ENCODE measurements around the gene CDT1.

CDT1 gene

GRCh38 chr16:88840600-88841215, 37.1 kb downstream of the CDT1 start:
- Histone ChIP-seq H3K4me1 (ENCODE audit: control insufficient read depth in 2 of 2, insufficient read depth in 1 of 2, low read depth in 1 of 2, low read length in 2 of 2) (no peaks in the 10 kb centered on the region), H2BK15ac (ENCODE audit: low read length) (no peak overlapping the region), H3K18ac (ENCODE audit: low read length) (no peak overlapping the region), H3K9ac (ENCODE audit: low read depth, low read length, poor library complexity) (no peak overlapping the region), H3K14ac (ENCODE audit: low read length) (no peak overlapping the region), H2BK5ac (ENCODE audit: low read length) (no peak overlapping the region), H2AFZ (ENCODE audit: low read length) (no peak overlapping the region), H3K27ac (replicated peaks; ENCODE audit: low read length) (no peak overlapping the region), H2AK5ac (ENCODE audit: low read depth, low read length) (no peak overlapping the region), H4K91ac (ENCODE audit: low read depth, low read length, poor library complexity) (no peak overlapping the region), H3K23ac (ENCODE audit: low read depth, low read length, poor library complexity) (no peak overlapping the region), H3K36me3 (replicated peaks in 1 of 2; ENCODE audit: control insufficient read depth in 2 of 2, insufficient read depth in 2 of 2, low read length in 2 of 2) (peaks cover 0 to 2% of the 10 kb centered on the region in 2 donors), H3K27me3 (ENCODE audit: control insufficient read depth in 3 of 3, insufficient read depth in 3 of 3, low read depth in 1 of 3, low read length in 3 of 3) (no peaks in the 10 kb centered on the region), H4K8ac (ENCODE audit: low read depth, low read length) (no peak overlapping the region), H3K9me3 (replicated peaks in 1 of 2; ENCODE audit: control insufficient read depth in 2 of 2, insufficient read depth in 1 of 2, low read depth in 1 of 2, low read length in 2 of 2) (no peaks in the 10 kb centered on the region), H2BK120ac (ENCODE audit: low read depth, low read length) (no peak overlapping the region), H3K4me2 (ENCODE audit: insufficient read depth, low read length, poor library complexity, severe bottlenecking) (no peak overlapping the region), H2BK12ac (ENCODE audit: low read length) (no peak overlapping the region), H3K79me1 (ENCODE audit: low read depth, low read length) (peaks cover 9% of the 10 kb centered on the region), H3K4me3 (ENCODE audit: low read length in 2 of 2) (no peak overlapping the region), H3K4ac (ENCODE audit: low read length) (no peak overlapping the region)
- DNase-seq (ENCODE audit: low spot score), result no peak
- WGBS, 2 donors (ENCODE audit: extremely low coverage in 2 of 2, insufficient read length in 2 of 2, insufficient replicate concordance in 1 of 2), result no CpG with 5 or more reads among the region's 30 CpGs

GRCh38 chr16:88841521-88842307, 38.1 kb downstream of the CDT1 start:
- H3K23ac ChIP-seq (ENCODE audit: low read depth, low read length, poor library complexity), result no peak overlapping the region
- H4K91ac ChIP-seq (ENCODE audit: low read depth, low read length, poor library complexity), result no peak overlapping the region
- no peak overlapping the region for H3K9ac ChIP-seq (ENCODE audit: low read depth, low read length, poor library complexity)
- no peak overlapping the region for H2AFZ ChIP-seq (ENCODE audit: low read length)
- H2BK5ac ChIP-seq (ENCODE audit: low read length), result peak overlapping the region; percentile 13
- WGBS, 2 donors (ENCODE audit: extremely low coverage in 2 of 2, insufficient read length in 2 of 2, insufficient replicate concordance in 1 of 2), result no CpG with 5 or more reads among the region's 40 CpGs
- H3K14ac ChIP-seq (ENCODE audit: low read length), result peak overlapping the region; percentile 47
- no peak overlapping the region for H2BK12ac ChIP-seq (ENCODE audit: low read length)
- H3K9me3 ChIP-seq (replicated peaks in 1 of 2; ENCODE audit: control insufficient read depth in 2 of 2, insufficient read depth in 1 of 2, low read depth in 1 of 2, low read length in 2 of 2), result no peaks in the 10 kb centered on the region
- no peak overlapping the region for H2BK15ac ChIP-seq (ENCODE audit: low read length)
- no peak overlapping the region for H4K8ac ChIP-seq (ENCODE audit: low read depth, low read length)
- H3K4me2 ChIP-seq (ENCODE audit: insufficient read depth, low read length, poor library complexity, severe bottlenecking), result no peak overlapping the region
- no peak overlapping the region for H2AK5ac ChIP-seq (ENCODE audit: low read depth, low read length)
- H3K4me1 ChIP-seq (ENCODE audit: control insufficient read depth in 2 of 2, insufficient read depth in 1 of 2, low read depth in 1 of 2, low read length in 2 of 2), result no peaks in the 10 kb centered on the region
- H3K27me3 ChIP-seq (ENCODE audit: control insufficient read depth in 3 of 3, insufficient read depth in 3 of 3, low read depth in 1 of 3, low read length in 3 of 3), result no peaks in the 10 kb centered on the region
- H2BK120ac ChIP-seq (ENCODE audit: low read depth, low read length), result no peak overlapping the region
- no peak overlapping the region for H3K18ac ChIP-seq (ENCODE audit: low read length)
- DNase-seq (ENCODE audit: low spot score), result no peak
- no peak overlapping the region for H3K27ac ChIP-seq (replicated peaks; ENCODE audit: low read length)
- H3K36me3 ChIP-seq (replicated peaks in 1 of 2; ENCODE audit: control insufficient read depth in 2 of 2, insufficient read depth in 2 of 2, low read length in 2 of 2), result peaks cover 0 to 2% of the 10 kb centered on the region in 2 donors
- no peak overlapping the region for H3K4me3 ChIP-seq (ENCODE audit: low read length in 2 of 2)
- H3K79me1 ChIP-seq (ENCODE audit: low read depth, low read length), result peaks cover 8% of the 10 kb centered on the region
- H3K4ac ChIP-seq (ENCODE audit: low read length), result no peak overlapping the region

DNA sequence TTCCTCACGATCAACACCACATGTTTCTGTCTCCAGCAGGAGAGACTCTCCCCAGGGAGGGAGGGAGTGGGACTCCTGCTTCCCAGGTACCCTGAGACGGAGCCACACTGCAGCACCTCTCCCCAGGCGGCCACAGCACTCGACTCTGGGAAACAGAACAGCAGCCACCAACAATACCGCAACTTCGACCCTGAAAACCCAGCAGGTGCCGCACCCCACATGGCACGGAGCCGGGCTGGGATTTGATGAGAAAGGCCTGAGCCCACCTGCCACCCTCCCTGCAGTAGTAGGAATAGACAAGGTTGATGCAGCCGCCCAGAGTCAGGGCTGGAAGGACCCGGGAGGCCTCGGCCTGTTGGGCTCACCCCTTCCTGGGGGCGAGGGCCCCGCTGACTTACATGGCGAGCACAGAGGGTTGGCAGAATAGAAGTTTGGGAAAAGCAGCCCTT, 38.7 kb downstream of the CDT1 start:
- Histone ChIP-seq H3K4me2 (ENCODE audit: insufficient read depth, low read length, poor library complexity, severe bottlenecking) (no peak overlapping the region), H2AFZ (ENCODE audit: low read length) (no peak overlapping the region), H3K27ac (replicated peaks; ENCODE audit: low read length) (no peak overlapping the region), H4K91ac (ENCODE audit: low read depth, low read length, poor library complexity) (no peak overlapping the region), H3K4me3 (ENCODE audit: low read length in 2 of 2) (no peak overlapping the region), H3K4me1 (ENCODE audit: control insufficient read depth in 2 of 2, insufficient read depth in 1 of 2, low read depth in 1 of 2, low read length in 2 of 2) (no peaks in the 10 kb centered on the region), H2BK15ac (ENCODE audit: low read length) (no peak overlapping the region), H2AK5ac (ENCODE audit: low read depth, low read length) (no peak overlapping the region), H3K23ac (ENCODE audit: low read depth, low read length, poor library complexity) (no peak overlapping the region), H2BK5ac (ENCODE audit: low read length) (no peak overlapping the region), H4K8ac (ENCODE audit: low read depth, low read length) (no peak overlapping the region), H3K18ac (ENCODE audit: low read length) (no peak overlapping the region), H3K9me3 (replicated peaks in 1 of 2; ENCODE audit: control insufficient read depth in 2 of 2, insufficient read depth in 1 of 2, low read depth in 1 of 2, low read length in 2 of 2) (no peaks in the 10 kb centered on the region), H3K14ac (ENCODE audit: low read length) (no peak overlapping the region), H2BK120ac (ENCODE audit: low read depth, low read length) (no peak overlapping the region), H3K36me3 (replicated peaks in 1 of 2; ENCODE audit: control insufficient read depth in 2 of 2, insufficient read depth in 2 of 2, low read length in 2 of 2) (peaks cover 0 to 2% of the 10 kb centered on the region in 2 donors), H2BK12ac (ENCODE audit: low read length) (no peak overlapping the region), H3K4ac (ENCODE audit: low read length) (no peak overlapping the region), H3K27me3 (ENCODE audit: control insufficient read depth in 3 of 3, insufficient read depth in 3 of 3, low read depth in 1 of 3, low read length in 3 of 3) (no peaks in the 10 kb centered on the region), H3K9ac (ENCODE audit: low read depth, low read length, poor library complexity) (no peak overlapping the region), H3K79me1 (ENCODE audit: low read depth, low read length) (peaks cover 7% of the 10 kb centered on the region)
- no peak for DNase-seq (ENCODE audit: low spot score)
- WGBS, 2 donors (ENCODE audit: extremely low coverage in 2 of 2, insufficient read length in 2 of 2, insufficient replicate concordance in 1 of 2), result no CpG with 5 or more reads among the region's 15 CpGs

DNA sequence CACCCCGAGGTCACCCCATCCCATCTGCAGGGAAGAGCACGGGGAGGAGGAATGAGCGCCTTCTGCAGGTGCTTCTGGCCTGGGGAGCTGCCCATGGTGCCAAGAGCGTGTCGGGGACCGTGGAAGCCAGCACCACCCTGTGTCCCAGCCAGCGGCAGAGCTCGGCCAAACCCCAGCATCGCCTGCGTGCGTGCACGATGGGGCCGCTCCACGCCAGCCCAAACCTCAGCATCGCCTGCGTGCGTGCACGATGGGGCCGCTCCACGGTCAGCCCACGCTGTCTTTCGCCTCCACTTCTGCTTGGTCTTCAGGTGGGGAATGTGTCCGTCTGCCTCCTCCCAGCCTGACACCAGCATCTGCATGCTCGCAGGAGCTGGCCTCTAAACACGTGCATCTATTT, 39.2 kb downstream of the CDT1 start:
- H2AK5ac ChIP-seq (ENCODE audit: low read depth, low read length), result no peak overlapping the region
- no peaks in the 10 kb centered on the region for H3K4me1 ChIP-seq (ENCODE audit: control insufficient read depth in 2 of 2, insufficient read depth in 1 of 2, low read depth in 1 of 2, low read length in 2 of 2)
- no peak overlapping the region for H4K91ac ChIP-seq (ENCODE audit: low read depth, low read length, poor library complexity)
- H3K23ac ChIP-seq (ENCODE audit: low read depth, low read length, poor library complexity), result no peak overlapping the region
- no peak overlapping the region for H3K4me3 ChIP-seq (ENCODE audit: low read length in 2 of 2)
- H3K9me3 ChIP-seq (replicated peaks in 1 of 2; ENCODE audit: control insufficient read depth in 2 of 2, insufficient read depth in 1 of 2, low read depth in 1 of 2, low read length in 2 of 2), result no peaks in the 10 kb centered on the region
- no peak overlapping the region for H4K8ac ChIP-seq (ENCODE audit: low read depth, low read length)
- no peaks in the 10 kb centered on the region for H3K27me3 ChIP-seq (ENCODE audit: control insufficient read depth in 3 of 3, insufficient read depth in 3 of 3, low read depth in 1 of 3, low read length in 3 of 3)
- H3K9ac ChIP-seq (ENCODE audit: low read depth, low read length, poor library complexity), result peak overlapping the region; percentile 60
- DNase-seq (ENCODE audit: low spot score), result no peak
- H3K18ac ChIP-seq (ENCODE audit: low read length), result no peak overlapping the region
- H2BK120ac ChIP-seq (ENCODE audit: low read depth, low read length), result no peak overlapping the region
- no peak overlapping the region for H2BK5ac ChIP-seq (ENCODE audit: low read length)
- no peak overlapping the region for H3K4ac ChIP-seq (ENCODE audit: low read length)
- H2BK15ac ChIP-seq (ENCODE audit: low read length), result no peak overlapping the region
- H3K27ac ChIP-seq (replicated peaks; ENCODE audit: low read length), result no peak overlapping the region
- peaks cover 6% of the 10 kb centered on the region for H3K79me1 ChIP-seq (ENCODE audit: low read depth, low read length)
- peak overlapping the region; percentile 22 for H2BK12ac ChIP-seq (ENCODE audit: low read length)
- H3K14ac ChIP-seq (ENCODE audit: low read length), result peak overlapping the region; percentile 38
- H3K4me2 ChIP-seq (ENCODE audit: insufficient read depth, low read length, poor library complexity, severe bottlenecking), result no peak overlapping the region
- peaks cover 0 to 4% of the 10 kb centered on the region in 2 donors for H3K36me3 ChIP-seq (replicated peaks in 1 of 2; ENCODE audit: control insufficient read depth in 2 of 2, insufficient read depth in 2 of 2, low read length in 2 of 2)
- WGBS, 2 donors (ENCODE audit: extremely low coverage in 2 of 2, insufficient read length in 2 of 2, insufficient replicate concordance in 1 of 2), result no CpG with 5 or more reads among the region's 25 CpGs
- no peak overlapping the region for H2AFZ ChIP-seq (ENCODE audit: low read length)

All from neuronal stem cell (in vitro differentiated cells).